A673 (cell line): ENCODE data around the gene DACH2. TPM values are rescaled to one million over a fixed set of nuclear protein-coding genes. Genes with fewer than 3 reads are reported as not detected.

Experiments used
- BruUV-seq: library from RNA; stranded (reverse); fragments of 400-500 nt; replicated peaks from 2 replicates; lab custom pipeline; 2021; lab: Mats Ljungman, UMichigan
- CTCF ChIA-PET: fragments of 300-600 bp; sonication (Branson Sonifier 250); formaldehyde crosslinking; loops from one replicate; lab custom pipeline; 2022; ENCODE audit warnings: antibody characterized with exemption; lab: Charles Lee
- POLR2A ChIA-PET: fragments of 300-600 bp; sonication (Branson Sonifier 250); formaldehyde crosslinking; loops from one replicate; lab custom pipeline; 2022; ENCODE audit warnings: antibody characterized with exemption; ENCODE audit not compliant: low non-redundant PET; lab: Charles Lee
- DNase-seq: peaks from one replicate; pipeline ENCODE4 v3.0.0-alpha.2; 2015; ENCODE audit warnings: low spot score
- H3K27ac ChIP-seq: fragments of 200-600 bp; sonication (generic); 2 replicates; pipeline ENCODE4 v1.5.1; 2016; ENCODE audit warnings: mixed run types, low read depth, mild to moderate bottlenecking, mixed read lengths, antibody characterized with exemption, low read length; ENCODE audit not compliant: poor library complexity, severe bottlenecking
- H3K27me3 ChIP-seq: fragments of 200-600 bp; sonication (generic); replicated peaks from 2 replicates; pipeline ENCODE4 v1.6.1; 2017; ENCODE audit warnings: mixed run types, low read depth, mild to moderate bottlenecking, mixed read lengths, antibody characterized with exemption, low read length; ENCODE audit not compliant: insufficient read depth, poor library complexity
- H3K36me3 ChIP-seq: fragments of 200-600 bp; sonication (generic); 2 replicates; pipeline ENCODE4 v1.6.1; 2016; ENCODE audit warnings: mixed run types, mild to moderate bottlenecking, mixed read lengths, antibody characterized with exemption, low read length; ENCODE audit not compliant: insufficient read depth, poor library complexity, severe bottlenecking
- H3K4me1 ChIP-seq: fragments of 200-600 bp; sonication (generic); 2 replicates; pipeline ENCODE4 v1.6.1; 2017; ENCODE audit warnings: mixed run types, mild to moderate bottlenecking, mixed read lengths, antibody characterized with exemption, low read length; ENCODE audit not compliant: insufficient read depth, poor library complexity, severe bottlenecking
- H3K4me3 ChIP-seq: fragments of 200-600 bp; sonication (generic); 2 replicates; pipeline ENCODE4 v1.5.1; 2016; ENCODE audit warnings: low read depth, mixed run types, mild to moderate bottlenecking, mixed read lengths, low read length; ENCODE audit not compliant: poor library complexity, severe bottlenecking
- H3K9me3 ChIP-seq: fragments of 200-600 bp; sonication (generic); 2 replicates; pipeline ENCODE4 v1.6.1; 2016; ENCODE audit warnings: mixed run types, low read depth, mild to moderate bottlenecking, mixed read lengths, antibody characterized with exemption, low read length; ENCODE audit not compliant: poor library complexity, severe bottlenecking
- CTCF ChIP-seq: fragments of 300-800, 200-600 bp; sonication (generic); conservative IDR thresholded peaks from 2 replicates; pipeline ENCODE4 v1.5.1; 2017; ENCODE audit warnings: low read depth, mild to moderate bottlenecking, antibody characterized with exemption, low read length, moderate library complexity, mixed read lengths
- EZH2 ChIP-seq: fragments of 200-600 bp; sonication (generic); IDR thresholded peaks from 2 replicates; pipeline ENCODE4 v1.6.1; 2017; ENCODE audit warnings: borderline replicate concordance, low read depth, mild to moderate bottlenecking, mixed read lengths, antibody characterized with exemption, low read length; ENCODE audit not compliant: poor library complexity, severe bottlenecking
- intact Hi-C: fragments of 100-400 bp; cut with micrococcal nuclease; formaldehyde crosslinking; loops from one replicate; pipeline ENCODE4 v1.10.0; 2022; ENCODE audit not compliant: unreplicated experiment
- total RNA-seq: library from RNA; stranded (reverse); gene quantifications from 2 replicates; pipeline ENCODE4 v1.2.3, GENCODE V29; 2021

DACH2 gene
- total RNA-seq, 1 experiment from 2014 or later, result not detected

DNA sequence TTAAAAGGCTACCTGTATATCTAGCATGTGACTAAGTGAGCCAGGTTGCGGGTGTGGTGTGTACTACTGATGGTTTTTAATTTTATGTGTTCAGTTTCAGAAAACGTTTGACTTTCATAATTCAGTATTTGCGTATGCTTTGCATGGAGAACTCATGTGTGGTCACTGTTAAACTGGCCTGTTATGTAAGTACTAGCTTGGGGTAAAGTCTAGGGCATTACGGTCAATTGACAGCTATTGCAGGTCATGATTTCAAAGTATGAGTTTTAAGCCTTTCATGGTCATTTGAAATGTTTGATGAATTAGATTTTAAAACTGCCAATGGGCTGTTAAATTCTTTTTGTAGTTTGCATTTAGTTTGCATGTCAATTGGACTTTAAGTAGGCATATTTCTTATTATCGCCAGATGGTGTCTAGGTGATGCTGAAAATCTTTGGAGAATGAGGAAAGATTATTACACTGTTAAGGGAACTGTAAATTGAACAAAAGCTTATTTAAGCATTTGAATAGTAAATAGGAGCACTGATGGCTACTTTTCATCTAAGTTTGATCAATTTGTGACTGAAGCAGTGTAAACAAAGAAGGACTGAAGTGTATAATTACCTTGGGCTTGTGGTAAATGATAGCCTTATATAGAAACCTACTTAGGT lies 563.4 kb downstream of the DACH2 start:
- no peak overlapping the region for H3K27ac ChIP-seq
- H3K9me3 ChIP-seq, result no peaks in the 10 kb centered on the region
- H3K4me3 ChIP-seq, result no peak overlapping the region
- ChIA-PET CTCF (no interaction called here), POLR2A (no interaction called here)
- BruUV-seq, result no TSS peak
- no peaks in the 10 kb centered on the region for H3K36me3 ChIP-seq
- H3K27me3 ChIP-seq, result no peaks in the 10 kb centered on the region
- TF ChIP-seq EZH2, result no peak
- no peak for TF ChIP-seq CTCF
- intact Hi-C loops, result no loop called here
- DNase-seq, result no peak
- H3K4me1 ChIP-seq, result no peaks in the 10 kb centered on the region

DNA sequence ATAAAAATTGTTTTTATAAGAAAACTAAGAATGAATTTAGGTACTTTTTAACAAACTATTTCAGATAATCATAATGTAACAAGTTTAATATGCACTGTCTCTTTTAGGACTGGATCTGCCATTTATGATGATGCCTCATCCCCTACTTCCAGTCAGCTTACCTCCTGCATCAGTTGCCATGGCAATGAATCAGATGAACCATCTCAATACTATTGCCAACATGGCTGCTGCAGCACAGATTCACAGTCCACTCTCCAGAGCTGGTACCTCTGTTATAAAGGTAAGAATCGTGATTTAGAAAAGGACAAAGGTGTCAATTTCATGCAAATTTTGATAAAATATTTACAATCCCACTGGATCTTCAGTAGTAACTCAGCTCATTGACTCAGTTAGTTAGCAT lies 566.2 kb downstream of the DACH2 start:
- no peak for DNase-seq
- intact Hi-C loops, result no loop called here
- Histone ChIP-seq H3K9me3 (peaks cover 9% of the 10 kb centered on the region), H3K27me3 (no peaks in the 10 kb centered on the region), H3K4me3 (no peak overlapping the region), H3K4me1 (no peaks in the 10 kb centered on the region), H3K27ac (no peak overlapping the region), H3K36me3 (no peaks in the 10 kb centered on the region)
- ChIA-PET POLR2A (no interaction called here), CTCF (no interaction called here)
- BruUV-seq, result no TSS peak
- TF ChIP-seq EZH2 (no peak), CTCF (no peak)

GRCh38 chrX:86724277-86724676 lies 576.0 kb downstream of the DACH2 start:
- CTCF ChIA-PET, result no interaction called here
- no peak for DNase-seq

More at GRCh38 chrX:86724277-86724676, 576.0 kb downstream of the DACH2 start:
- Histone ChIP-seq H3K27me3 (no peaks in the 10 kb centered on the region), H3K36me3 (no peaks in the 10 kb centered on the region), H3K27ac (no peak overlapping the region), H3K4me3 (no peak overlapping the region), H3K9me3 (peaks cover 2% of the 10 kb centered on the region), H3K4me1 (no peaks in the 10 kb centered on the region)
- POLR2A ChIA-PET, result no interaction called here
- no TSS peak for BruUV-seq
- TF ChIP-seq EZH2, result no peak
- TF ChIP-seq CTCF, result no peak
- intact Hi-C loops, result no loop called here
